H1 (cell line): Measurements from ENCODE around the gene GSDME. TPM values are rescaled to one million over a fixed set of nuclear protein-coding genes. Genes with fewer than 3 reads are reported as not detected.
A peak's percentile ranks its signal among the peaks of the same experiment; 100 is the strongest.

Experiments
- CTCF ChIA-PET: fragments of 300-600 bp; sonication (Branson Sonifier 250); formaldehyde crosslinking; loops from one replicate; lab custom pipeline; 2021; ENCODE audit not compliant: partially characterized antibody; lab: Charles Lee
- POLR2A ChIA-PET: fragments of 300-600 bp; sonication (Branson Sonifier 250); formaldehyde crosslinking; loops from one replicate; lab custom pipeline; 2021; ENCODE audit warnings: inconsistent platforms; ENCODE audit not compliant: partially characterized antibody; lab: Charles Lee
- DNase-seq, 2 experiments: peaks; one replicate each; pipeline versions ENCODE4 v3.0.0 to v3.0.0-alpha.2; 2010 to 2022; ENCODE audit warnings: low spot score in 2 of 2, low read depth in 1 of 2, mixed read lengths in 1 of 2
- FAIRE-seq: peaks from 2 replicates; lab custom pipeline; 2011; peaks lifted over from hg19 to GRCh38; lab: Jason Lieb, UNC
- H2AFZ ChIP-seq: 2 replicates; pipeline ENCODE4 v1.8.1; 2012; ENCODE audit warnings: low read length, inconsistent platforms
- H2AK5ac ChIP-seq: 2 replicates; pipeline ENCODE4 v1.6.1; 2013; ENCODE audit warnings: low read depth, low read length
- H2BK120ac ChIP-seq: replicated peaks from 2 replicates; pipeline ENCODE3; 2013; ENCODE audit warnings: low read depth, low read length, inconsistent platforms
- H2BK12ac ChIP-seq: 2 replicates; pipeline ENCODE4 v1.6.1; 2013; ENCODE audit warnings: low read depth, low read length
- H2BK15ac ChIP-seq: 2 replicates; pipeline ENCODE4 v1.6.1; 2013; ENCODE audit warnings: low read length
- H2BK20ac ChIP-seq: 2 replicates; pipeline ENCODE4 v1.6.1; 2013; ENCODE audit warnings: low read length
- H2BK5ac ChIP-seq: 2 replicates; pipeline ENCODE4 v1.6.1; 2013; ENCODE audit warnings: low read depth, low read length
- H3K14ac ChIP-seq: 2 replicates; pipeline ENCODE4 v1.6.1; 2013; ENCODE audit warnings: inconsistent platforms; ENCODE audit not compliant: insufficient read length
- H3K18ac ChIP-seq: 2 replicates; pipeline ENCODE4 v1.6.1; 2013; ENCODE audit warnings: low read length; ENCODE audit errors: extremely low read depth
- H3K23ac ChIP-seq: 2 replicates; pipeline ENCODE4 v1.6.1; 2013; ENCODE audit warnings: inconsistent platforms; ENCODE audit not compliant: insufficient read length
- H3K23me2 ChIP-seq: 2 replicates; pipeline ENCODE4 v1.6.1; 2013; ENCODE audit warnings: low read depth, low read length
- H3K27ac ChIP-seq: 2 replicates; pipeline ENCODE4 v1.6.1; 2011; ENCODE audit warnings: low read depth, low read length, inconsistent platforms
- H3K27me3 ChIP-seq, 4 experiments: replicated peaks in 1 of 4; 1 replicate in 1 of 4; 2 replicates in 3 of 4; pipeline versions ENCODE4 v1.6.1 to v1.8.1; 2011 to 2013; ENCODE audit warnings: low read length in 3 of 4, mild to moderate bottlenecking in 3 of 4, inconsistent platforms in 2 of 4, mixed read lengths in 2 of 4, moderate library complexity in 1 of 4; ENCODE audit not compliant: control insufficient read depth in 3 of 4, insufficient read depth in 3 of 4; ENCODE audit errors: extremely low read depth in 1 of 4
- H3K36me3 ChIP-seq, 4 experiments: 2 replicates each; pipeline versions ENCODE4 v1.6.1 to v1.8.1; 2011 to 2013; ENCODE audit warnings: mild to moderate bottlenecking in 4 of 4, low read length in 3 of 4, moderate library complexity in 2 of 4, control low read depth in 1 of 4, inconsistent platforms in 1 of 4; ENCODE audit not compliant: insufficient read depth in 4 of 4, control insufficient read depth in 2 of 4
- H3K4ac ChIP-seq: replicated peaks from 2 replicates; pipeline ENCODE3; 2013; ENCODE audit warnings: low read length, low read depth, mixed read lengths, inconsistent platforms; ENCODE audit not compliant: insufficient read length
- H3K4me1 ChIP-seq, 4 experiments: replicated peaks in 1 of 4; 1 replicate in 1 of 4; 2 replicates in 3 of 4; pipeline versions ENCODE4 v1.6.1 to v1.8.1; 2011 to 2013; ENCODE audit warnings: low read length in 3 of 4, inconsistent platforms in 2 of 4, mixed read lengths in 1 of 4; ENCODE audit not compliant: insufficient read depth in 4 of 4, control insufficient read depth in 3 of 4
- H3K4me2 ChIP-seq, 2 experiments: 2 replicates each; pipeline versions ENCODE4 v1.6.1 to v1.8.1; 2011 to 2013; ENCODE audit warnings: low read depth in 2 of 2, low read length in 2 of 2, control low read depth in 1 of 2, inconsistent platforms in 1 of 2, mild to moderate bottlenecking in 1 of 2; ENCODE audit not compliant: insufficient read depth in 1 of 2
- H3K4me3 ChIP-seq, 4 experiments: fragments of 200-600, 300-600 bp in 1 of 4; sonication (generic), shearing (Covaris generic), sonication (Bioruptor Twin) in 1 of 4; 2 replicates each; pipeline versions ENCODE4 v1.5.1 to v1.8.1; 2011 to 2016; ENCODE audit warnings: low read length in 4 of 4, low read depth in 3 of 4, control low read depth in 2 of 4, inconsistent platforms in 2 of 4, mild to moderate bottlenecking in 2 of 4, mixed read lengths in 1 of 4, moderate library complexity in 1 of 4; ENCODE audit not compliant: insufficient read depth in 2 of 4; ENCODE audit errors: extremely low read depth in 1 of 4
- H3K56ac ChIP-seq: replicated peaks from 2 replicates; pipeline ENCODE3; 2013; ENCODE audit warnings: low read depth, mild to moderate bottlenecking, mixed read lengths, low read length, inconsistent platforms; ENCODE audit not compliant: insufficient read length
- H3K79me1 ChIP-seq: 2 replicates; pipeline ENCODE4 v1.6.1; 2013; ENCODE audit warnings: low read depth, low read length, control low read depth
- H3K79me2 ChIP-seq, 2 experiments: 2 replicates each; pipeline versions ENCODE4 v1.6.1 to v1.8.1; 2012 to 2013; ENCODE audit warnings: low read length in 2 of 2, mild to moderate bottlenecking in 2 of 2, inconsistent platforms in 1 of 2; ENCODE audit not compliant: insufficient read depth in 2 of 2, control insufficient read depth in 1 of 2
- H3K9ac ChIP-seq, 4 experiments: replicated peaks in 1 of 4; 1 replicate in 1 of 4; 2 replicates in 3 of 4; pipeline versions ENCODE4 v1.6.1 to v1.8.1; 2011 to 2013; ENCODE audit warnings: low read depth in 3 of 4, low read length in 3 of 4, control low read depth in 2 of 4, mild to moderate bottlenecking in 2 of 4, moderate library complexity in 2 of 4, inconsistent platforms in 1 of 4; ENCODE audit errors: extremely low read depth in 1 of 4
- H3K9me3 ChIP-seq, 2 experiments: 2 replicates each; pipeline versions ENCODE4 v1.6.1 to v1.8.1; 2012 to 2013; ENCODE audit warnings: mild to moderate bottlenecking in 2 of 2, moderate library complexity in 2 of 2, control low read depth in 1 of 2, inconsistent platforms in 1 of 2, low read depth in 1 of 2, low read length in 1 of 2, mixed read lengths in 1 of 2; ENCODE audit not compliant: insufficient read depth in 2 of 2
- H4K20me1 ChIP-seq, 2 experiments: replicated peaks in 1 of 2; 2 replicates each; pipeline versions ENCODE3 to v1.8.1; 2011 to 2013; ENCODE audit warnings: inconsistent platforms in 2 of 2, low read length in 2 of 2, mild to moderate bottlenecking in 1 of 2; ENCODE audit not compliant: insufficient read depth in 2 of 2, control insufficient read depth in 1 of 2
- H4K5ac ChIP-seq: 2 replicates; pipeline ENCODE4 v1.6.1; 2013; ENCODE audit warnings: low read length, low read depth, mixed read lengths, inconsistent platforms; ENCODE audit not compliant: insufficient read length
- H4K8ac ChIP-seq: 2 replicates; pipeline ENCODE4 v1.8.0; 2013; ENCODE audit warnings: mild to moderate bottlenecking, moderate library complexity, low read length, inconsistent platforms; ENCODE audit not compliant: insufficient read depth; ENCODE audit errors: extremely low read depth
- H4K91ac ChIP-seq: replicated peaks from 2 replicates; pipeline ENCODE3; 2013; ENCODE audit warnings: low read length, mixed read lengths, inconsistent platforms; ENCODE audit not compliant: insufficient read length
- CREB1 ChIP-seq: IDR thresholded peaks from 2 replicates; pipeline ENCODE4 v1.6.1; 2012; ENCODE audit warnings: inconsistent platforms
- FOSL1 ChIP-seq: IDR thresholded peaks from 2 replicates; pipeline ENCODE4 v1.6.1; 2011; ENCODE audit warnings: mild to moderate bottlenecking, low read depth, low read length, moderate library complexity; ENCODE audit not compliant: insufficient read depth
- JUN ChIP-seq: IDR thresholded peaks from 2 replicates; pipeline ENCODE4 v1.6.1; 2011; ENCODE audit warnings: low read depth, mild to moderate bottlenecking, improper control_type of control experiment, low read length
- RFX5 ChIP-seq: IDR thresholded peaks from 2 replicates; pipeline ENCODE4 v1.6.1; 2011; ENCODE audit warnings: low read depth, low read length, improper control_type of control experiment, borderline replicate concordance
- SRF ChIP-seq: IDR thresholded peaks from 2 replicates; pipeline ENCODE4 v1.6.1; 2011; ENCODE audit warnings: mild to moderate bottlenecking, low read depth, low read length, moderate library complexity
- TAF7 ChIP-seq: optimal IDR thresholded peaks from 2 replicates; pipeline ENCODE3; 2011; ENCODE audit warnings: low read depth, mild to moderate bottlenecking, inconsistent platforms, low read length, moderate library complexity, borderline replicate concordance
- TBP ChIP-seq: IDR thresholded peaks from 2 replicates; pipeline ENCODE4 v1.6.1; 2011; ENCODE audit warnings: low read depth, low read length, improper control_type of control experiment
- WGBS, 2 experiments: shearing (Covaris generic) in 1 of 2; methylation state at CpG; one replicate each; pipeline versions ENCODE4 v1.1.6 to v1.1.7; 2013 to 2015; ENCODE audit warnings: low lambda C conversion rate in 2 of 2, mixed read lengths in 2 of 2, inconsistent platforms in 1 of 2, low coverage in 1 of 2, missing lambda C conversion rate in 1 of 2; ENCODE audit not compliant: insufficient replicate concordance in 2 of 2, insufficient coverage in 1 of 2, insufficient read length in 1 of 2; ENCODE audit errors: extremely low coverage in 1 of 2, missing lambda C conversion rate in 1 of 2; 5-methylcytosine and 5-hydroxymethylcytosine counted together
- polyA plus RNA-seq, 7 experiments: library from polyadenylated mRNA; depleted of rRNA in 3 of 7; stranded (reverse) in 5 of 7; unstranded in 2 of 7; fragments of >200 nt in 5 of 7; fragments of 200-250 nt in 2 of 7; gene quantifications; 1 replicate in 5 of 7; 2 replicates in 1 of 7; 4 replicates in 1 of 7; pipeline versions ENCODE4 v1.2.1 to v1.2.3, GENCODE V29; 2011 to 2013; ENCODE audit warnings: missing spikeins in 2 of 7, mixed read lengths in 2 of 7
- total RNA-seq: library from RNA; stranded (reverse); fragmentation: NEBNext Ultra II Directional; extraction: Animal tissue kit (Norgen Biotek cat#: 25700); gene quantifications from 2 replicates; pipeline ENCODE4 v1.2.1, GENCODE V29; 2021

Gene GSDME
- total and polyA plus RNA-seq, 2 of the 8 experiments (the other 6 are each of a cell fraction or from before 2014, with no cell fraction given), result 5.4 to 7.6 TPM

DNA sequence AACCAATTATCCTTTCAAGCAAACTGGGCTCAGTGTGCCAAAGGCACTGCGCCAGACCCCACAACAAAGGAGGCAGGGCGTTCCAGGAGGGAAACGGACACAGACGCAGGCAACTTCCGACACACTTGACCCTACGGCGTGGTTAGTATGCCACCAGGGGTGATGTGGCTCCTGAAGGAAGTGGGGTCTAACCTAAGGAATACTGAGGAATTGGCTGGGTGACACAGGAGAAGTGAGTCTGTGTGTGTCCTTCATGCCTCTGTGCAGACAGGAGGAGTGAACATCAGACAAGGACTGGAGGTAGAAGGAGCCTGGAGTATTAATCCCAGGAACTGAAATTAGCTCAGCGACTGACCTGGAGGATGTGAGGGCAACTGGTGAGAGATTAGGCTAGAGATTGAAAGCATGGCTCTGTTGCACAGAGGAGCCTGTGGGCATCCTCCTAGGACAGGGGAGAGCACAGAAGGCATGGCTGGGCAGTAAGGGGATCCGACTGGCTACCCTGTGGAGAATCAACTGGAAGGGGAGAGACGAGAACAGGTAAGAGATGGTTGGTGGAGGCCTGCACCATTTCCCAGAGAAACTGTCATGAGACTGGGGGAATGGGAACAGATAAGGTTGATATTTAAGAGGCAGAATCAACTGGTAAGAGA, 27.8 kb downstream of the GSDME start:
- 93% methylated on average over 10 of the region's 10 CpGs; no CpG with 5 or more reads in 1 of the 2 experiments for WGBS, 2 experiments

More for the DNA sequence above, 27.8 kb downstream of the GSDME start:
- H2BK15ac ChIP-seq, result 0 out of 2 replicates have a peak overlapping the region, but pooled peaks have one; percentile 40
- no peak overlapping the region; the same call in 1 of the 2 replicates for H2BK20ac ChIP-seq
- H3K4me1 ChIP-seq, result peaks cover 2 to 15% (median 9%) of the 10 kb centered on the region in 4 experiments; a peak in 6 of 7 replicates
- H3K18ac ChIP-seq, result no peak overlapping the region
- no peak overlapping the region for H2BK120ac ChIP-seq
- no peak overlapping the region for H2AFZ ChIP-seq
- no peak overlapping the region for H4K8ac ChIP-seq
- ChIA-PET CTCF (interaction anchor here (2.4 kb wide), 1 partner anchor 14 kb away, joined by 9 read pairs; no protein-coding TSS in a partner anchor), POLR2A (no interaction called here)
- no peak overlapping the region for H3K9ac ChIP-seq
- H4K91ac ChIP-seq, result no peak overlapping the region
- no peak overlapping the region for H3K27ac ChIP-seq
- no peak overlapping the region for H3K23ac ChIP-seq
- H2BK5ac ChIP-seq, result no peak overlapping the region
- no peak overlapping the region for H3K4me3 ChIP-seq
- H4K20me1 ChIP-seq, result no peaks in the 10 kb centered on the region
- FAIRE-seq, result no peak
- no peaks in the 10 kb centered on the region; a peak in 1 of 8 replicates for H3K36me3 ChIP-seq
- H3K23me2 ChIP-seq, result no peaks in the 10 kb centered on the region
- 0 out of 2 replicates have a peak overlapping the region, but pooled peaks have one; percentile 3 for H2AK5ac ChIP-seq
- H3K79me2 ChIP-seq, result no peaks in the 10 kb centered on the region
- no peaks in the 10 kb centered on the region for H3K9me3 ChIP-seq
- H3K14ac ChIP-seq, result no peak overlapping the region
- H3K4ac ChIP-seq, result no peak overlapping the region
- H3K79me1 ChIP-seq, result no peaks in the 10 kb centered on the region
- no peak overlapping the region for H2BK12ac ChIP-seq
- no peak overlapping the region for H4K5ac ChIP-seq
- H3K4me2 ChIP-seq, result no peak overlapping the region
- H3K56ac ChIP-seq, result no peak overlapping the region
- no peak for DNase-seq
- TF ChIP-seq RFX5, result no peak
- no peak for TF ChIP-seq FOSL1
- no peak for TF ChIP-seq TAF7
- no peak for TF ChIP-seq JUN
- no peak for TF ChIP-seq SRF
- TF ChIP-seq TBP, result no peak
- no peak for TF ChIP-seq CREB1
- no peaks in the 10 kb centered on the region; a peak in 1 of 7 replicates for H3K27me3 ChIP-seq
